Prostate gland (tissue), 2 donors: ENCODE results near the gene SRXN1.

Experiments
- CTCF ChIP-seq, 4 experiments: fragments of 200-600 bp in 2 of 4; fragments of 450-650 bp in 2 of 4; sonication (generic) in 2 of 4; IDR thresholded peaks; 1 replicate in 3 of 4; 2 replicates in 1 of 4; pipeline ENCODE4 v1.5.1; 2016 to 2019; ENCODE audit warnings: antibody characterized with exemption in 4 of 4, mild to moderate bottlenecking in 2 of 4, moderate library complexity in 2 of 4
- POLR2A ChIP-seq: fragments of 450-650 bp; IDR thresholded peaks from one replicate; pipeline ENCODE4 v1.6.1; 2016; ENCODE audit warnings: antibody characterized with exemption, mild to moderate bottlenecking
- POLR2AphosphoS5 ChIP-seq: sonication (generic); formaldehyde crosslinking; IDR thresholded peaks from one replicate; pipeline ENCODE4 v1.6.1; 2017; ENCODE audit warnings: antibody characterized with exemption

- TF ChIP-seq CTCF (IDR thresholded peaks at IDR 0.05) (no peak), POLR2A (no peak), POLR2AphosphoS5 (no peak)
Observed at GRCh38 chr20:618980-619379, 34.0 kb downstream of the SRXN1 start.
